IMR-90 (cell line): Measurements from ENCODE around the gene BBIP1.

ENCODE experiments used
- CEBPB ChIP-seq: IDR thresholded peaks from 2 replicates; pipeline ENCODE4 v1.6.1; 2012; ENCODE audit warnings: low read depth, low read length, improper control_type of control experiment
- CHD1 ChIP-seq: IDR thresholded peaks from 2 replicates; pipeline ENCODE4 v1.6.1; 2012; ENCODE audit warnings: low read depth, low read length, improper control_type of control experiment
- CTCF ChIP-seq: conservative IDR thresholded peaks from 2 replicates; pipeline ENCODE4 v1.5.1; 2012; ENCODE audit warnings: mild to moderate bottlenecking, low read depth, low read length, improper control_type of control experiment
- FOS ChIP-seq: fragments of 150-350 bp; IDR thresholded peaks from 2 replicates; pipeline ENCODE4 v1.6.1; 2016; ENCODE audit warnings: low read depth, low read length
- MAFK ChIP-seq: IDR thresholded peaks from 2 replicates; pipeline ENCODE4 v1.6.1; 2012; ENCODE audit warnings: low read depth, low read length, improper control_type of control experiment
- MXI1 ChIP-seq: IDR thresholded peaks from 2 replicates; pipeline ENCODE4 v1.6.1; 2012; ENCODE audit warnings: low read depth, mild to moderate bottlenecking, low read length, moderate library complexity, borderline replicate concordance
- POLR2A ChIP-seq: IDR thresholded peaks from 2 replicates; pipeline ENCODE4 v1.6.1; 2012; ENCODE audit warnings: mild to moderate bottlenecking, low read depth, low read length
- RAD21 ChIP-seq: IDR thresholded peaks from 2 replicates; pipeline ENCODE4 v1.6.1; 2012; ENCODE audit warnings: low read length, improper control_type of control experiment
- RFX5 ChIP-seq: IDR thresholded peaks from 2 replicates; pipeline ENCODE4 v1.8.0; 2012; ENCODE audit warnings: low read depth, mild to moderate bottlenecking, low read length, moderate library complexity
- SMC3 ChIP-seq: fragments of 150-350 bp; IDR thresholded peaks from 2 replicates; pipeline ENCODE4 v1.6.1; 2016; ENCODE audit warnings: low read depth, mild to moderate bottlenecking, antibody characterized with exemption, low read length, moderate library complexity

- TF ChIP-seq CTCF: no peak
- no peak for TF ChIP-seq MXI1
- TF ChIP-seq POLR2A: no peak
- TF ChIP-seq CHD1: no peak
- no peak for TF ChIP-seq FOS
- TF ChIP-seq RAD21: no peak
- no peak for TF ChIP-seq SMC3
- TF ChIP-seq MAFK: no peak
- TF ChIP-seq CEBPB: no peak
- no peak for TF ChIP-seq RFX5
These were observed 20.4 kb upstream of the BBIP1 start for GRCh38 chr10:110939419-110939818.
